Neural cell (in vitro differentiated cells): ENCODE results near the gene FRK. TPM values are rescaled to one million over a fixed set of nuclear protein-coding genes. Genes with fewer than 3 reads are reported as not detected.

ENCODE experiments used
- H2AFZ ChIP-seq: fragments of 200-600, 300-800 bp; sonication (generic), shearing (Covaris generic); 2 replicates; pipeline ENCODE4 v1.6.0; 2014; ENCODE audit warnings: low read depth, mild to moderate bottlenecking, antibody characterized with exemption, low read length, moderate library complexity
- H3F3A ChIP-seq: fragments of 200-600 bp; shearing (Covaris generic); 2 replicates; pipeline ENCODE4 v1.6.1; 2016; ENCODE audit warnings: mild to moderate bottlenecking, moderate library complexity, mixed read lengths, antibody characterized with exemption, low read length; ENCODE audit not compliant: insufficient read depth, poor library complexity, severe bottlenecking
- H3K27ac ChIP-seq: fragments of 200-600, 300-800 bp; sonication (generic), shearing (Covaris generic); 2 replicates; pipeline ENCODE4 v1.5.1; 2014; ENCODE audit warnings: mild to moderate bottlenecking, low read length, moderate library complexity
- H3K27me3 ChIP-seq: fragments of 300-800, 200-600 bp; sonication (generic), shearing (Covaris generic); 2 replicates; pipeline ENCODE4 v1.6.0; 2014; ENCODE audit warnings: mild to moderate bottlenecking, low read depth, low read length, moderate library complexity; ENCODE audit not compliant: insufficient read depth
- H3K36me3 ChIP-seq: fragments of 300-800, 200-600 bp; sonication (generic), shearing (Covaris generic); 2 replicates; pipeline ENCODE4 v1.5.1; 2014; ENCODE audit warnings: mild to moderate bottlenecking, antibody characterized with exemption, low read length, moderate library complexity; ENCODE audit not compliant: insufficient read depth
- H3K4me2 ChIP-seq: fragments of 300-800, 200-600 bp; sonication (generic), shearing (Covaris generic); 2 replicates; pipeline ENCODE4 v1.6.0; 2014; ENCODE audit warnings: mild to moderate bottlenecking, low read length
- H3K4me3 ChIP-seq: fragments of 300-800, 200-600 bp; sonication (generic), shearing (Covaris generic); 2 replicates; pipeline ENCODE4 v1.5.1; 2014; ENCODE audit warnings: mild to moderate bottlenecking, low read length, moderate library complexity
- H3K79me2 ChIP-seq: fragments of 200-600 bp; shearing (Covaris generic); replicated peaks from 2 replicates; pipeline ENCODE4 v1.6.0; 2014; ENCODE audit warnings: mild to moderate bottlenecking, low read length, moderate library complexity; ENCODE audit not compliant: insufficient read depth
- H3K9ac ChIP-seq: fragments of 300-800, 200-600 bp; sonication (generic), shearing (Covaris generic); 2 replicates; pipeline ENCODE4 v1.6.1; 2016; ENCODE audit warnings: mild to moderate bottlenecking, low read length, mixed read lengths
- H3K9me2 ChIP-seq: fragments of 200-600 bp; shearing (Covaris generic); 2 replicates; pipeline ENCODE4 v1.6.1; 2016; ENCODE audit warnings: mild to moderate bottlenecking, low read length, mixed read lengths; ENCODE audit not compliant: insufficient read depth
- H3K9me3 ChIP-seq: fragments of 200-600, 300-800 bp; sonication (generic), shearing (Covaris generic); 2 replicates; pipeline ENCODE4 v1.6.1; 2016; ENCODE audit warnings: mild to moderate bottlenecking, mixed run types, low read length, moderate library complexity, mixed read lengths
- H4K20me1 ChIP-seq: fragments of 200-600 bp; shearing (Covaris generic); 2 replicates; pipeline ENCODE4 v1.6.1; 2016; ENCODE audit warnings: mild to moderate bottlenecking, mixed run types; ENCODE audit not compliant: insufficient read depth
- CTCF ChIP-seq: fragments of 450-650 bp; IDR thresholded peaks from 2 replicates; pipeline ENCODE4 v1.5.1; 2014; ENCODE audit warnings: antibody characterized with exemption, mild to moderate bottlenecking, moderate library complexity; ENCODE audit not compliant: poor library complexity, severe bottlenecking
- EP300 ChIP-seq: fragments of 450-650 bp; conservative IDR thresholded peaks from 2 replicates; pipeline ENCODE4 v1.6.1; 2014; ENCODE audit warnings: antibody characterized with exemption, mild to moderate bottlenecking, moderate library complexity; ENCODE audit not compliant: poor library complexity, severe bottlenecking
- EZH2 ChIP-seq: fragments of 200-600, 300-800 bp; shearing (Covaris generic), sonication (generic); IDR thresholded peaks from 2 replicates; pipeline ENCODE4 v1.6.1; 2014; ENCODE audit warnings: antibody characterized with exemption, low read length, borderline replicate concordance, mild to moderate bottlenecking; ENCODE audit not compliant: insufficient read depth, poor library complexity, severe bottlenecking
- MXI1 ChIP-seq: fragments of 450-650 bp; conservative IDR thresholded peaks from 2 replicates; pipeline ENCODE4 v1.6.1; 2014; ENCODE audit warnings: antibody characterized with exemption, mild to moderate bottlenecking; ENCODE audit not compliant: poor library complexity, severe bottlenecking
- POLR2AphosphoS5 ChIP-seq: IDR thresholded peaks from 2 replicates; pipeline ENCODE4 v1.6.1; 2012
- RAD21 ChIP-seq: fragments of 450-650 bp; conservative IDR thresholded peaks from 2 replicates; pipeline ENCODE4 v1.6.1; 2014; ENCODE audit warnings: antibody characterized with exemption, mild to moderate bottlenecking, moderate library complexity
- REST ChIP-seq: IDR thresholded peaks from 2 replicates; pipeline ENCODE4 v1.6.1; 2012; ENCODE audit warnings: borderline replicate concordance
- SMC3 ChIP-seq: fragments of 450-650 bp; conservative IDR thresholded peaks from 2 replicates; pipeline ENCODE4 v1.6.1; 2014; ENCODE audit warnings: antibody characterized with exemption, mild to moderate bottlenecking, moderate library complexity; ENCODE audit not compliant: poor library complexity
- TAF1 ChIP-seq: IDR thresholded peaks from 2 replicates; pipeline ENCODE4 v1.6.1; 2012; ENCODE audit warnings: low read depth
- polyA plus RNA-seq: library from polyadenylated mRNA; depleted of rRNA; stranded (reverse); fragments of >200 nt; gene quantifications from 2 replicates; pipeline ENCODE4 v1.2.3, GENCODE V29; 2014

The FRK gene
- polyA plus RNA-seq, 1 donor from 2014 or later = not detected

- Histone ChIP-seq H3K4me3 (no peak overlapping the region), H3K27ac (no peak overlapping the region), H2AFZ (no peak overlapping the region), H3K36me3 (no peaks in the 10 kb centered on the region), H3K4me2 (no peak overlapping the region), H3K79me2 (no peaks in the 10 kb centered on the region), H3K9me3 (no peaks in the 10 kb centered on the region), H3F3A (no peaks in the 10 kb centered on the region), H4K20me1 (no peaks in the 10 kb centered on the region), H3K27me3 (no peaks in the 10 kb centered on the region), H3K9me2 (no peaks in the 10 kb centered on the region), H3K9ac (no peak overlapping the region)
- TF ChIP-seq MXI1 (no peak), REST (no peak), RAD21 (no peak), TAF1 (no peak), EP300 (no peak), SMC3 (no peak), EZH2 (no peak), CTCF (no peak), POLR2AphosphoS5 (no peak)
Observed at GRCh38 chr6:115899730-115900282, 160.9 kb downstream of the FRK start.

- H3K27me3 ChIP-seq = no peaks in the 10 kb centered on the region
- no peak overlapping the region for H3K9ac ChIP-seq
- no peaks in the 10 kb centered on the region for H4K20me1 ChIP-seq
- no peak overlapping the region for H3K4me2 ChIP-seq
- no peak overlapping the region for H3K27ac ChIP-seq
- no peak overlapping the region for H3K4me3 ChIP-seq
- TF ChIP-seq POLR2AphosphoS5 (no peak), CTCF (no peak), REST (no peak), TAF1 (no peak), SMC3 (no peak), EP300 (no peak), EZH2 (no peak), MXI1 (no peak), RAD21 (no peak)
- H3K9me2 ChIP-seq = no peaks in the 10 kb centered on the region
- H3F3A ChIP-seq = no peaks in the 10 kb centered on the region
- H3K79me2 ChIP-seq = no peaks in the 10 kb centered on the region
- no peaks in the 10 kb centered on the region for H3K36me3 ChIP-seq
- no peaks in the 10 kb centered on the region for H3K9me3 ChIP-seq
- H2AFZ ChIP-seq = no peak overlapping the region
Observed at GRCh38 chr6:115898246-115898645, 162.4 kb downstream of the FRK start.
